Brain microvascular endothelial cell (primary cell): ENCODE measurements around the gene LRRN3.

Experiments used
- DNase-seq: peaks from one replicate; pipeline ENCODE4 v3.0.0-alpha.2; 2020
- H3K27ac ChIP-seq: fragments of 250-450 bp; sonication (Bioruptor Pico); 2 replicates; pipeline ENCODE4 v1.5.1; 2020; ENCODE audit warnings: mild to moderate bottlenecking, moderate library complexity
- H3K27me3 ChIP-seq: fragments of 250-450 bp; sonication (Bioruptor Pico); replicated peaks from 2 replicates; pipeline ENCODE4 v1.5.1; 2020; ENCODE audit warnings: mild to moderate bottlenecking
- H3K36me3 ChIP-seq: fragments of 250-450 bp; sonication (Bioruptor Pico); replicated peaks from 2 replicates; pipeline ENCODE4 v1.5.1; 2020; ENCODE audit warnings: mild to moderate bottlenecking
- H3K4me3 ChIP-seq: 2 replicates; pipeline ENCODE4 v1.5.1; 2011; ENCODE audit warnings: low read depth, mild to moderate bottlenecking, control low read depth, low read length, moderate library complexity
- in situ Hi-C: cut with HindIII; loops from 2 replicates; pipeline ENCODE4 v1.10.0; 2017; ENCODE audit warnings: low sequenced_read_pairs, low pct_ligation_motif_present
- TF ChIP-seq, protein P1 (sequence below): IDR thresholded peaks from 2 replicates; pipeline ENCODE4 v1.5.1; 2011; ENCODE audit warnings: low read depth, mild to moderate bottlenecking, moderate library complexity, low read length, control low read depth, inconsistent platforms; ENCODE audit errors: missing control alignments

Gene LRRN3

DNA sequence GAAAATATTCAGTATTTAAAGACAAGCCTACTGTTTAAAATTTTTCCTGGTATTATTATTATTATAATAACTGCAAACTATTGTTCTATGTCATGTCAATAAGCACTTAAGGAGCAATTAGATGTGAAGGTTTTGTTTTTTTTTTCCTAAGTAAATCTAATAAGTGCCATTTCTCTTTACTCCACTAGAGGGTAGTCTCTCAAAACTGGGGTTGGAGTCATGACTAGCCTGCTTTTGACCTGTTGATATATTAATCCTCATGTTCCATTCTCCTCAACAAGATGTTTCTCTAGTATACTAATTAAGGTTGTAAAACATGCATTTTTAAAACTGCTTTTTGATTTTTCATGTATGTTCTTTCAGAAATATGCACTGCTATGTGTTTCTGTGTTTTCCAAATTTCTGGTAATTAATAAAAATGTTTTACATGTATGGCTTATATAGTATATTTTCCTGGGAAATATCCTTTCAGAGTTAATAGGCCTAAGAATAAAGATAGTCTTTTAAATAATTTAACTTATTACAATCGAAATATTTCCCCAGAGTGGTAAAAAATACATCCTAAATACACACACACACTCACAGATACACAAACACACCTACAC lies 1.0 kb upstream of the LRRN3 start:
- DNase-seq, result peak; percentile 13
- in situ Hi-C loops, result no loop called here
- H3K27me3 ChIP-seq, result no peaks in the 10 kb centered on the region
- no peak overlapping the region for H3K4me3 ChIP-seq
- TF ChIP-seq, protein P1, sequence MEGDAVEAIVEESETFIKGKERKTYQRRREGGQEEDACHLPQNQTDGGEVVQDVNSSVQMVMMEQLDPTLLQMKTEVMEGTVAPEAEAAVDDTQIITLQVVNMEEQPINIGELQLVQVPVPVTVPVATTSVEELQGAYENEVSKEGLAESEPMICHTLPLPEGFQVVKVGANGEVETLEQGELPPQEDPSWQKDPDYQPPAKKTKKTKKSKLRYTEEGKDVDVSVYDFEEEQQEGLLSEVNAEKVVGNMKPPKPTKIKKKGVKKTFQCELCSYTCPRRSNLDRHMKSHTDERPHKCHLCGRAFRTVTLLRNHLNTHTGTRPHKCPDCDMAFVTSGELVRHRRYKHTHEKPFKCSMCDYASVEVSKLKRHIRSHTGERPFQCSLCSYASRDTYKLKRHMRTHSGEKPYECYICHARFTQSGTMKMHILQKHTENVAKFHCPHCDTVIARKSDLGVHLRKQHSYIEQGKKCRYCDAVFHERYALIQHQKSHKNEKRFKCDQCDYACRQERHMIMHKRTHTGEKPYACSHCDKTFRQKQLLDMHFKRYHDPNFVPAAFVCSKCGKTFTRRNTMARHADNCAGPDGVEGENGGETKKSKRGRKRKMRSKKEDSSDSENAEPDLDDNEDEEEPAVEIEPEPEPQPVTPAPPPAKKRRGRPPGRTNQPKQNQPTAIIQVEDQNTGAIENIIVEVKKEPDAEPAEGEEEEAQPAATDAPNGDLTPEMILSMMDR, result peak; percentile 68
- no peak overlapping the region for H3K27ac ChIP-seq
- H3K36me3 ChIP-seq, result no peaks in the 10 kb centered on the region

DNA sequence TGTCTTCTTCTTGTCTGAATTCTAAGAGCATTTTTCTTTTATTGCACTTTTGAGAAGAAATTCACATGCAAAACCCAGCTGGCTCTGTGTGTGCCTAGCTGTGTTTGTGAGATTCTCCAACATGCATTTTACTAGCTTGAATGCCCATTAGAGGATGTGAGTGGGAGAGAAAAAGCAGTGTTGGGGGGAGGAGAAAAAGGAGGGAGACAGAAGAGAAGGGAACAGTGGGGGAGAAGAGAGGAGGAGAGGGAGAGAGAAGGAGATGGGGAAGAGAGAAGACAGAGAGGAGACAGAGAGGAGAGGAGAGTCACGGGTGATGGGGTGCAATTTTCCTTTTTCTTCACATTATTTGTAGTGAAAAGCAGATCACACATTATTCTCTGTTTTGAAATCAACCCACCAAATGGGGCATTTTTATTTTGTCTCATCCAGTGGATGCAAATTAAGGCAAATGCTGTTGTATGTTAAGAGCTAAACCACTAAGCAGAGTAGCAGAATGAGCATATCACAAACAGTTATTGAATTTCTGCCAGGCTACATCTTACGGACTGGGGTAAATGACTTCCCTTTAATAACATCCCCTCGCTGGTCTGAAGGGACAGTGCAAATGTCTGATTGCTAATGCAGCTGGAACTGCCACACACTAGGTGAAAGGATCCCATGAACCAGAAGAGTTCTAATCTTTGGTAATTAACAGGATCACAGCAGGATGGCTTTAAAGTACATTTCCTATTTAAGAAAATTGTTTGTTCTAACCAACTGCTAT lies 849 bp downstream of the LRRN3 start:
- in situ Hi-C loops, result no loop called here

GRCh38 chr7:111092406-111093236 lies 1.7 kb downstream of the LRRN3 start:
- DNase-seq, result no peak
- in situ Hi-C loops, result no loop called here
- peak overlapping the region; percentile 54 for H3K4me3 ChIP-seq
- peak overlapping the region; percentile 44 for H3K27ac ChIP-seq
- H3K36me3 ChIP-seq, result no peaks in the 10 kb centered on the region
- no peaks in the 10 kb centered on the region for H3K27me3 ChIP-seq
- TF ChIP-seq, protein P1, result no peak

More for the DNA sequence above, 849 bp downstream of the LRRN3 start:
- TF ChIP-seq, protein P1, result no peak
- Histone ChIP-seq H3K36me3 (no peaks in the 10 kb centered on the region), H3K4me3 (peak overlapping the region; percentile 54), H3K27ac (peak overlapping the region; percentile 44), H3K27me3 (no peaks in the 10 kb centered on the region)
- peak; percentile 13 for DNase-seq

DNA sequence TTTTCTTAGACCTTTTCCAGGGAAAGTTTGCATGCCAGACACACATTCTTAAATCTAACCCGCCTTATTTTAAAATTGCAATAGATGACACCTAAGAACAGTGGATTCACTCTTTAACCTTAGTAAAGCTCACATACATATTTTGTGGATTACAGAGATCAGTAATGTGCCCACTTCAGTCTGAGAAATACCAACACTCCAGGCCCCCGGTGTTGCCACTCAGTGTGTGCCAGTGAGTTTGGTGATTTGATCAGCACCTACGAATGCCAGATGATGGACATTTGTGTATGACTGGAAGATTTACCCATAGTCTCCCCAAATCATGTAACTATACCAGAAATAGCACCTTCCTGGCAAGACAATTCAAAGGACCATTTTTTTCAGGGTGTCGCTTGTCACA lies 2.6 kb downstream of the LRRN3 start:
- in situ Hi-C loops, result no loop called here
- Histone ChIP-seq H3K36me3 (no peaks in the 10 kb centered on the region), H3K4me3 (no peak overlapping the region), H3K27me3 (no peaks in the 10 kb centered on the region), H3K27ac (no peak overlapping the region)
- TF ChIP-seq, protein P1, result no peak
- DNase-seq, result no peak

DNA sequence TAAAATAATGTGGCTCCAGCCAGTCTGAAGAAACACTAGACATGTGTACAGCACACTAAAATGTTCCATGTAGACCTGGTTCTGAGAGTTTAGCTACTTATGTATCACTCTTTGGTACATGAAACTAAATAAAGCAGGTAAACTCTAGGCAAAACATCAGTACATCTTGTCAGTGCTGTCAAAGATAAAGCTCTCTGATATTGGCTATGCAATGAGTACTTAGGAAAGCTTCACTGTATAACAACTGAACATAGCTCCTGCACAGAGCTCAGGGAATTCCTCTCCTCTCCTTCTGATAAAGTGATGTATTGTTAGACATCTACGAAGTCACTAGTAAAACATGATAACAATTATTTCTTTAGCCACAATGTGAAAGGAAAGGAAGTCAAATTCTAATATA lies 3.5 kb downstream of the LRRN3 start:
- Histone ChIP-seq H3K4me3 (no peak overlapping the region), H3K27me3 (no peaks in the 10 kb centered on the region), H3K36me3 (no peaks in the 10 kb centered on the region), H3K27ac (no peak overlapping the region)
- TF ChIP-seq, protein P1, result no peak
- in situ Hi-C loops, result no loop called here
- DNase-seq, result no peak
